Neutrophil (primary cell): Measurements from ENCODE around the gene XYLT1.

Experiments used
- H3K27ac ChIP-seq: fragments of 200-600 bp; sonication (generic); 2 replicates; pipeline ENCODE4 v1.5.1; 2016; ENCODE audit warnings: mild to moderate bottlenecking, moderate library complexity
- H3K27me3 ChIP-seq: fragments of 200-600 bp; sonication (generic); 2 replicates; pipeline ENCODE4 v1.6.0; 2016; ENCODE audit warnings: mild to moderate bottlenecking
- H3K36me3 ChIP-seq: fragments of 200-600 bp; sonication (generic); 2 replicates; pipeline ENCODE4 v1.5.1; 2017
- H3K4me1 ChIP-seq, 2 experiments: fragments of 200-600 bp in 1 of 2; sonication (generic) in 1 of 2; 1 replicate in 1 of 2; 2 replicates in 1 of 2; pipeline versions ENCODE4 v1.5.1 to v1.6.1; 2013 to 2016; ENCODE audit warnings: low read depth in 1 of 2, low read length in 1 of 2, mild to moderate bottlenecking in 1 of 2, moderate library complexity in 1 of 2; ENCODE audit not compliant: control insufficient read depth in 1 of 2, insufficient read depth in 1 of 2
- H3K4me3 ChIP-seq, 2 experiments: fragments of 200-600 bp in 1 of 2; sonication (generic) in 1 of 2; 1 replicate in 1 of 2; 2 replicates in 1 of 2; pipeline ENCODE4 v1.5.1; 2013 to 2016; ENCODE audit warnings: low read depth in 1 of 2, low read length in 1 of 2, mild to moderate bottlenecking in 1 of 2, moderate library complexity in 1 of 2
- H3K9me3 ChIP-seq: fragments of 200-600 bp; sonication (generic); 2 replicates; pipeline ENCODE4 v1.5.1; 2016
- CTCF ChIP-seq: fragments of 200-600 bp; sonication (generic); IDR thresholded peaks from 2 replicates; pipeline ENCODE4 v1.5.1; 2016; ENCODE audit warnings: antibody characterized with exemption

The XYLT1 gene

GRCh38 chr16:17403156-17403809 is 67.5 kb downstream of the XYLT1 start:
- no peak overlapping the region for H3K27ac ChIP-seq
- TF ChIP-seq CTCF, result no peak
- H3K36me3 ChIP-seq, result no peaks in the 10 kb centered on the region
- peaks cover 12 to 15% of the 10 kb centered on the region in 2 experiments for H3K4me1 ChIP-seq
- no peaks in the 10 kb centered on the region for H3K9me3 ChIP-seq
- no peak overlapping the region for H3K4me3 ChIP-seq
- no peaks in the 10 kb centered on the region for H3K27me3 ChIP-seq

GRCh38 chr16:17397499-17397891 is 73.3 kb downstream of the XYLT1 start:
- H3K4me3 ChIP-seq, result no peak overlapping the region
- H3K36me3 ChIP-seq, result no peaks in the 10 kb centered on the region
- no peak overlapping the region for H3K27ac ChIP-seq
- H3K27me3 ChIP-seq, result no peaks in the 10 kb centered on the region
- H3K9me3 ChIP-seq, result no peaks in the 10 kb centered on the region
- TF ChIP-seq CTCF, result no peak
- H3K4me1 ChIP-seq, result peaks cover 10 to 12% of the 10 kb centered on the region in 2 experiments

- Histone ChIP-seq H3K4me1 (peaks cover 10 to 12% of the 10 kb centered on the region in 2 experiments), H3K9me3 (no peaks in the 10 kb centered on the region), H3K4me3 (no peak overlapping the region), H3K27ac (no peak overlapping the region), H3K36me3 (no peaks in the 10 kb centered on the region), H3K27me3 (no peaks in the 10 kb centered on the region)
- no peak for TF ChIP-seq CTCF
Measured at GRCh38 chr16:17396762-17397498, 73.8 kb downstream of the XYLT1 start.

GRCh38 chr16:17395849-17396480 is 74.8 kb downstream of the XYLT1 start:
- no peak overlapping the region for H3K4me3 ChIP-seq
- H3K9me3 ChIP-seq, result no peaks in the 10 kb centered on the region
- no peak for TF ChIP-seq CTCF
- no peaks in the 10 kb centered on the region for H3K27me3 ChIP-seq
- H3K4me1 ChIP-seq, result peaks cover 5 to 7% of the 10 kb centered on the region in 2 experiments
- no peak overlapping the region for H3K27ac ChIP-seq
- no peaks in the 10 kb centered on the region for H3K36me3 ChIP-seq

GRCh38 chr16:17392857-17393692 is 77.7 kb downstream of the XYLT1 start:
- Histone ChIP-seq H3K36me3 (no peaks in the 10 kb centered on the region), H3K27ac (no peak overlapping the region), H3K4me3 (no peak overlapping the region), H3K27me3 (no peaks in the 10 kb centered on the region), H3K4me1 (no peaks in the 10 kb centered on the region), H3K9me3 (no peaks in the 10 kb centered on the region)
- no peak for TF ChIP-seq CTCF
